Dedifferentiated amniotic fluid mesenchymal stem cell (primary cell): Measurements from ENCODE around the gene POLR1F.
"Not testable (repeated sequence)": the region's sequence is repeated elsewhere in the genome, so short reads cannot be mapped to it uniquely, and the experiment has no call there.

Experiments used
- DNase-seq: peaks from one replicate; pipeline ENCODE4 v3.0.0-alpha.2; 2016; ENCODE audit errors: extremely low spot score

The POLR1F gene, protein sequence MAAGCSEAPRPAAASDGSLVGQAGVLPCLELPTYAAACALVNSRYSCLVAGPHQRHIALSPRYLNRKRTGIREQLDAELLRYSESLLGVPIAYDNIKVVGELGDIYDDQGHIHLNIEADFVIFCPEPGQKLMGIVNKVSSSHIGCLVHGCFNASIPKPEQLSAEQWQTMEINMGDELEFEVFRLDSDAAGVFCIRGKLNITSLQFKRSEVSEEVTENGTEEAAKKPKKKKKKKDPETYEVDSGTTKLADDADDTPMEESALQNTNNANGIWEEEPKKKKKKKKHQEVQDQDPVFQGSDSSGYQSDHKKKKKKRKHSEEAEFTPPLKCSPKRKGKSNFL

GRCh38 chr7:19708397-19709248 lies at the start of gene POLR1F:
Gene POLR1F (minus strand): TSS chr7:19709037. CDS start chr7:19709016, 21 bp downstream.
- DNase-seq, result peak; percentile 94

GRCh38 chr7:19754521-19755116 lies 45.8 kb upstream of the POLR1F start:
- DNase-seq, result peak; percentile 49

DNA sequence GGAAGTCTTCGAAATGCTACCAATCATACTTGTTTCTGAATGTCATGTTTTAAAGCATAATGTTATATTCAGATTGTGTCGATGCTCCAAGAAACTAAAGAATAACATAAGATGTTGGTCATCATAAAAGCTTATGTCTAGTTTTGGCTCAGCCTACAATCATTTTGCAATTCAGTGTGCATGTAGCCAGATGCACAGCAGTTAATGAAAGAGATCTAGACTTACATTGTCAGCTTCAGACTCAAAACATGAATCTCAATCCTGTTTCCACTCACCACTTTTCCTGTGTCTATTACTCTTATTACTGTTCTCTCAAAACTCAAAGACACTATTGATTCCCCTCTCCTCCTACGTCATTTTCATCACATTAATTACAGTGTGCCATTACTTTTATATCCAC lies 43.2 kb upstream of the POLR1F start:
- no peak for DNase-seq

GRCh38 chr7:19749658-19750057 lies 40.8 kb upstream of the POLR1F start:
- no peak for DNase-seq

- peak; percentile 22 for DNase-seq
Observed at GRCh38 chr7:19747740-19748339, 39.0 kb upstream of the POLR1F start.

- no peak for DNase-seq
Observed at GRCh38 chr7:19744075-19744474, 35.2 kb upstream of the POLR1F start.

- no peak for DNase-seq
Observed at GRCh38 chr7:19728716-19729115, 19.9 kb upstream of the POLR1F start.

- no peak for DNase-seq
Observed at GRCh38 chr7:19725770-19726169, 16.9 kb upstream of the POLR1F start.

DNA sequence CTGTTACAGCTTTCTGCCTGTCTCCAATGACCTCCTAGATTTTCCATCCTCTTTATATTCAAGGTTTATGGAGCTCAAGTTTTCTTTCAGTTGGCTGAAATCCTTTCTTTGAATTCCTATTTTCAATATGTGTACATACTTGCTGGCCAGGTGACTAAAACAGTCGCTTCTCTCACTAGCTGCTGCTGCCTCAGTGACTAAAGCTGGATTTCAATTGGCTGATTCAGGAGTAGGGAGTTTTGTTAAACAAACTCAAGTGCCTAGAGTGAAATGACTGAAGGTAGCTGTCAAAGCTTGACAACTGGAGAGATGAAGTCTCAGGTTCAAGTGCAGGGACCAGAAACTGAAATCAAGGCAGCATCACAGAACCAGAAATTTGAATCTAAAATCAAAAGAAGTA lies 6.7 kb upstream of the POLR1F start:
- no peak for DNase-seq

DNA sequence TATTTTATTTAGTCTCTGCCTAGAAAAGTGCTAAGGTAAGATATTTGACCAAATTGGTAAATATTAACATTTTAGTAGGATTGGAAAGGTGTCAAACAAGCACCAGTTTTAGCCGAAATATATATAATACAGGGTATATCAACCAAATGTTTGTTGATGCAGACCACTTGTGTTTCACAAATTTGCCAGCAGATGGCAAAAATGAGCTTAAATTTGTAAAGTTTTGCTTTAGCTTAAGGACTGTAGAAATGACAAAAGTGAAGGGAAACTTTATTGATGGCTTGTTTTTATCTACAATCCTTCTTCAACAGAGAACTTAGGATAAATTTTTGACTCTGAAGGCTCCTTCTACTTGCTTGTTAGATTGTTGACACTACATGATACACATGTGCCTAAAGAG lies 4.8 kb upstream of the POLR1F start:
- DNase-seq, result peak; percentile 51

GRCh38 chr7:19709249-19709578 lies 377 bp upstream of the POLR1F start:
- no peak for DNase-seq

DNA sequence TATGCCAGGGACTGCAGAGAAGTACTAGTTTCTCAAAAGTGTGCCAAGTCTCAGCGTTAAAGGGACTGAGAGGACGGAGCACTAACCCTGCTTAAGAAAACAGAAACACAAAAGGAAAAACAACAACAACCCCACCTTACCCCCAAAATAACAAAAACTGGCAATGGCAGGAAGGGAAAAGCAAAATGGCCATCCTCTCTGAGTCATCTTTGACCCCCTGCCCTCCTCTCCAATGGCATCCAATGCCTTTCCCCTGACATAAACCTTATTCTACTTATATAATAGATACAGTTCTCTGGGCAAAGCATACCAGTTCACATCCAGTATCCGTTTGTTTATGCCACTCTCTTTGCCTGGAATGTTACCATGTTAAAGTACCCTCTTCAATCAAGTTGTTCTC lies 1.6 kb downstream of the POLR1F start:
- no peak for DNase-seq

- no peak for DNase-seq
Observed at GRCh38 chr7:19705663-19706062, 3.2 kb downstream of the POLR1F start.

DNA sequence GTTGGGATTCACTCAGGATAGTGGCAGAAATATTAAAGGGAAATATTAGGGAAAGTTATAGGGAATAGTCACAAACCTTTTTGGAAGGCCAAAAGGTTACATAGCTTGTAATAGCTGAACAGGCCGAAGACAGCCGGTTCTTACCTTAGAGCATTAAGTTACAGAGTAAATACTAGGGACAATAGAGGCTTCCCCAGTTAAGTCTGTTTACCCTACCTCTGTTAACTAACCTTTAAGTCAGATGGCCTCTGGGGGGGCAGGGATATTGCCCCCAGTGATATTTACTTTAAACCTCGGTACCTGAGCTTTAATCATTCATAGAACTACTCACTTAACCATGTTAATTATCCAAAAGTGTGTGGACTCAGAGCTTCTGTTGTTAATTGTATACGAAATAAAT lies 7.4 kb downstream of the POLR1F start:
- no peak for DNase-seq

DNA sequence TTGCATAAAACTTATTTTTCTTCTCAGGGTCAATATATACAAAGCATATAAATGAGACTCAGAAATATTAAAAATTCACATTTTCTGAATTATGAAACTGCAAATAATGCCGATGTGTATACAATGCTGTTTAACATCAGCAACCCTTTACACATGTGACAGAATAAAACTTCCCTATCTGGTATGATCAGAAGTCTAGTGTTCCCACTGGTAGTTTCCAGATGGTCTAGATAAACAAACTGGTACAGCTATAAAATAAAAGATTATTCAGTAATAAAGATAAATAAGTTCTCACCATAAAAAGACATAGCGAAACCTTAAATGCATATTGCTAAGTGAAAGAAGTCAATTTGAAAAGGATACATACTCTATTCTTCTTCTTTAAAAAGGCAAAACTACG lies 7.9 kb downstream of the POLR1F start:
- DNase-seq, result no peak

GRCh38 chr7:19698331-19698730 lies 10.5 kb downstream of the POLR1F start:
- DNase-seq, result no peak

DNA sequence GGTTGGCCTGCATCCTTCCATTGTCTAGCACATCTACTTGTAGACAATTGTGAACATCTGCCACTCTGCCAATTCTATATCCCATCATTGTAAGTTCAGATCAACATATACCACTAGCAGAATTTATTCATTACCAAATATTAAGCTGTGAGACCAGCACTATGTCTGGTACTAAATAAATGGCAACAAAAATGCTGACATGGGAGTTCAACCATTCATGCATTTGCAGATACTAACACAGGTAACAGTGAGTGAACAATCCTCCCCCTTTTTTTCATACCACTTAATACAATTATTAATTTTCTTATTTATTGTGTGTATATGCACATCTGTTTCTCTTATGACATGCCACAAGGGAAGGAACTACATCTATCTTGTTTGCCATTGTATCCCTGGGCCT lies 11.9 kb downstream of the POLR1F start:
- no peak for DNase-seq

DNA sequence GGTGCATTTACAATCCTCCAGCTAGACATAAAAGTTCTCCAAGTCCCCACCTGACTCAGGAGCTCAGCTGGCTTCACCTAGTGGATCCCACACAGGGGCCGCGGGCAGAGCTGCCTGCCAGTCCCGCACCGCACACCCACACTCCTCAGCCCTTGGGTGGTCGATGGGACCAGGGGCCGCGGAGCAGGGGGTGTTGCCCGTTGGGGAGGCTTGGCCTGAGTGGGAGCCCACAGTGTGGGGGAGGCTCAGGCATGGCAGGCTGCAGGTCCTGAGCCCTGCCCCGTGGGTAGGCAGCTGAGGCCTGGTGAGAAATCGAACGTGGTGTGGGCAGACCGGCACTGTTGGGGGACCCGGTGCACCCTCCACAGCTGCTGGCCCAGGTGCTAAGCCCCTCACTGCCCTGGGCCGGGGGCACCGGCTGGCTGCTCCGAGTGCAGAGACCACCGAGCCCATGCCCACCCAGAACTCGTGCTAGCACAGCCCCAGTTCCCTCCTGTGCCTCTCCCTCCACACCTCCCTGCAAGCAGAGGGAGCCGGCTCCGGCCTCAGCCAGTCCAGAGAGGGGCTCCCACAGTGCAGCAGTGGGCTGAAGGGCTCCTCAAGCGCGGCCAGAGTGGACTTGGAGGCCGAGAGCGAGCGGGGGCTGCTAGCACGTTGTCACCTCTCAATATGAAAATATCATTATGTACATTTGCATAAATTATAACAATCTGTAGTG lies 16.6 kb downstream of the POLR1F start:
- no peak for DNase-seq

DNA sequence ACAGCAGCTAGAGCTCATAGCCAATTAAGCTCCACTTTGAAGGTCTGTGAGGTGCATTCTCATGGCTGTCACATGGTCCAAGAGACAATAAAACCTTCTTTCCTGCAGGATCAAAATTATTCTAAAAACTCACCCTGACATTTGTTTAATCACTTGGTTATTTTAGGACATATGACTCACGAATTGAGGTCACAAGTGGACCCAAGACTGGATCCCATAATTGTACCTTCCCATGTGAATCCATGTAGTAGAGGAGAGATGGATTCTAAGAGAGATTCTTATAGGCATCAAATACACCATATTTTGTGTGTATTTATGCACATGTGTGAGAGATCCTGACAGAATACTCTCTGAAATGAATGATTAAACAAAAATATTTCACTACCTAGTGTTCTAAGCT lies 18.1 kb downstream of the POLR1F start:
- no peak for DNase-seq

DNA sequence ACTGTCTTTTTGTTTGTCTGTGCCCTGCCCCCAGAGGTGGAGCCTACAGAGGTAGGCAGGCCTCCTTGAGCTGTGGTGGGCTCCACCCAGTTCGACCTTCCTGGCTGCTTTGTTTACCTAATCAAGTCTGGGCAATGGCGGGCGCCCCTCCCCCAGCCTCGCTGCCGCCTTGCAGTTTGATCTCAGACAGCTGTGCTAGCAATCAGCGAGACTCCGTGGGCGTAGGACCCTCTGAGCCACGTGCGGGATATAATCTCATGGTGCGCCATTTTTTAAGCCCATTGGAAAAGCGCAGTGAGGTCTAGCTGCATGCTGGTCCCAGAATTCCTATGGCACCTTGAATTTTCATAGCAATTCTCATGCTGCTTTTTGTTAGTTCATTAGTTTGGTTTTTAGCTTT lies 19.7 kb downstream of the POLR1F start:
- DNase-seq, result not testable (repeated sequence)

- DNase-seq, result no peak
Observed at GRCh38 chr7:19681596-19681995, 27.2 kb downstream of the POLR1F start.

DNA sequence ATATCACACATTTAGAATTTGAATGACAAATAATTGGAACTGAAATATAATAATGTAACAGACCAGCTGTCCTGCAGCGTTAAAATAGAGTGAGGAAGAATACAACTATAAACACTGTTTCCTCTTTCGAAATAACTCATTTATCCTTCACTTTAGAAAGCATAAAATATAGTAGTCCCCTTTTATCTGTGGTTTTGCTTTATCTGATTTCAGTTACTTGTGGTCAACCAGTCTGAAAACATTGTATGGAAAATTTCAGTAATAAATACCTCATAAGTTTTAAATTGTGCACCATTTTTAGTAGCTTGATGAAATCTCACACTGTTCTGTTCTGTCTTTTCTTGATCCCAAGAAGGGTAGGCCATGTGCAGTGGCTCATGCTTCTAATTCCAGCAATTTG lies 31.7 kb downstream of the POLR1F start:
- no peak for DNase-seq
